Fibroblast of skin of left biceps (primary cell): ENCODE measurements around the gene DMTF1.
"Not testable (repeated sequence)": the region's sequence is repeated elsewhere in the genome, so short reads cannot be mapped to it uniquely, and the experiment has no call there.

Experiments used
- DNase-seq, 2 experiments: peaks; one replicate each; pipeline ENCODE4 v3.0.0-alpha.2; 2013; ENCODE audit warnings: low read depth in 2 of 2

DMTF1 gene

DNA sequence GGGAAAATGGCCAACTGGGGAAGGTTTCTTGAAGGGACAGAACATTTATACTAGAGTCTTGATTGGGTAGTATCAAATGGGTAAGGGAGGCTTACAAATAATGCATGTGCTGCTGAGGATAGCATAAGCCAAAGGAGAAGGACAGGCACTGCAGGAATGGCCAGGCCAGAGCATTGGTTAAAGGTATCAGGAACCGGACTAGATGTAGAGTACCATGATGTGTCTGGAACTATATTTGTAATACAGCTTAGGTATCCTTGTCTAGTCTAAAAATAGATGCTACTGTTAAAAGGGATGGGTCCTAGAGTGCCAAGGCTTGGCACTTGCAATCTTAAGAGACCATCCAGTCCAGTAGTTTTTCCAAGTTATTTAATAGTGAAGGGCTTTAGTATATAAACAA lies 47.0 kb downstream of the DMTF1 start:
- no peak for DNase-seq

DNA sequence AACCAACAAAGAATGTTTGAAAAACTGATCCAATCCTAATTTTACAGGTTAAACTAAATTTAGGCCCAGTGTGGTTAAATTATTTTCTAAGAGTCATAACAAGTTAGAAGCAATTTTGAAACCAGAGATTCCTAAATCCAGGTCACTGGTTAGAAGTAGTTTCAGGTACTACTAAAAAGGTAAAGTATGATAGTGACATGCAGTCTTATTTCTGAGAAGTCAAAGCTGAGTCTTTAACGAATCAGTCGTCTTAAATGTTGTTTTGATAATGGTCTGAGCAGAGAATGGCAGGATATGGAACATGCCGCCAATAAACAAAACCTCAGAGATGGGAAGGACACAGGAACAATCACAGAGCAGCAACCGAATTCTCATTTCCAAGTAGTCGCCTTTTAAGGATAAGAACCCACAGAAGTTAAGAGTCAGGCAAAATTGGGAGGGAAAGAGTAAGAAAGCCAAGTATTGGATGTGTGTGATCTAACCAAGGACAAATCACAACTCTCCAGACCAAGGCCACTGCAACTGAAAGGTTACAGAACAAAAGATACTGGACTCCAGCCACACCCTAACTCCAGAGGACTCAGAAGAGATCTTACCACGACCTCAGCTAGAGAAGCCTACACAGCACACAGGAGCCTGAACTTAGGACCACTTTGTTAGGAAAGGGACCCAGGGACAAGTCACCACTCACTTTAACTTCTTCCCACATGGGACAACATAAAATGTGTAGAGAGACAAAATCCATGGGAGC lies 47.6 kb downstream of the DMTF1 start:
- DNase-seq = no peak

DNA sequence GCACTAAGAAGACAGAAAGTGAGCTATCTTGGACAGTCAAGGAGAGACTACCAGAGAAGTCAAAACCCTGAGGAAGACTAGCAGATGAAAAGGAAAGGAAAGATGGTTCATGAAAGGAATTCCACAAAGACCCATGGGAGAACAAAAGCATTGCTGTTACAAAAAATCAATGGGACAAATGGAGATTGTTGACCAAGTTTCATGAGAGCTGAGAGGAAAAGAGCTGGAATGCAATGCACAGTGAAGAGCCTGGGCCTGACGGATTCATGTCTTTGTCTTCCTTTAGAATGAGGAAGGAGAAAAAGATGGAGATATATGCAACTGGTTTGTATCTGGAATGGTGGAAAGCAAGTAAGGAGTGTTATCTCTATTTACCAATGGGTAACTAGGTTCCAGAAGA lies 50.0 kb downstream of the DMTF1 start:
- no peak for DNase-seq

DNA sequence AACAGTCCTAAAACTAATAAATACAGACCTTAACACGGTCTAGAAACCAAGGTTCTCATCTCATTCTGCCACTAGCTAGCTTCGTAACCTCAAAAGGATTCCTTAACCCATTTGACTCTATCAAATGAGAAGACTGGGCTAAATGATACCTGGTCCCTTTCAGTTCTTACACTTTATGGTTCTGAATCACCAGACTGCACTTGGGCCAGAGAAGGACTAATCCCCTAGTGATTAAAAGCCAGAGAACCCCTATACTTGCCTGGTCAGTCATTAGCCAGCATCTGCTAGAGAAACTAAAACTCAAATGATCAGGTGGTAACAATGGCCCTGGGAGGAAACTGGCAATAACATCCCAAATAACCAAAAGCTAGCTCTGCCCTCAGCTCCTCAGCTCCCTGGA lies 50.5 kb downstream of the DMTF1 start:
- DNase-seq = no peak

DNA sequence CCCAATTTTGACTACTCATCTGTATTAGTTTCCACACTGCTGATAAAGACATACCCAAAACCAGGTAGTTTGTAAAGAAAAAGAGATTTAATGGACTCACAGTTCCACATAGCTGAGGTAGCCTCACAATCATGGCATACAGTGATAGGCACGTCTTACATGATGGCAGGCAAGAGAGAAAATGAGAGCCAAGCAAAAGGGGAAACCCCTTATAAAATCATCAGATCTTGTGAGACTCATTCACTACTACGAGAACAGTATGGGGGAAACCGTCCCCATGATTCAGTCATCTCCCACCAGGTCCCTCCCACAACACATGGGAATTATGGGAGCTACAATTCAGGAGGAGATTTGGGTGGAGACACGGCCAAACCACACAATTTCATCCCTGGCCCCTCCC lies 51.7 kb downstream of the DMTF1 start:
- not testable (repeated sequence) for DNase-seq

DNA sequence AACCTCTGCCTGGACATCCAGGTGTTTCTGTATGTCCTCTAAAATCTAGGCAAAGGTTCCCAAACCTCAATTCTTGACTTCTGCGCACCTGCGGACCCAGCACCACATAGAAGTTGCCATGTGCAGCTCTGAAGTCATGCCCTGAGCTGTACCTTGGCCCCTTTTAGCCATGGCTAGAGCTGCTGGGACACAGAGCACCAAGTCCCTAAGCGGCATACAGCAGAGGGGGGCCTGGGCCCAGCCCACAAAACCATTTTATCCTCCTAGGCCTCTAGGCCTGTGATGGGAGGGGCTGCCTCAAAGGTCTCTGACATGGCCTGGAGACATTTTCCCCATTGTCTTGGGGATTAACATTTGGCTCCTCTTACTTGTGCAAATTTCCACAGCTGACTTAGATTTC lies 52.7 kb downstream of the DMTF1 start:
- no peak for DNase-seq

DNA sequence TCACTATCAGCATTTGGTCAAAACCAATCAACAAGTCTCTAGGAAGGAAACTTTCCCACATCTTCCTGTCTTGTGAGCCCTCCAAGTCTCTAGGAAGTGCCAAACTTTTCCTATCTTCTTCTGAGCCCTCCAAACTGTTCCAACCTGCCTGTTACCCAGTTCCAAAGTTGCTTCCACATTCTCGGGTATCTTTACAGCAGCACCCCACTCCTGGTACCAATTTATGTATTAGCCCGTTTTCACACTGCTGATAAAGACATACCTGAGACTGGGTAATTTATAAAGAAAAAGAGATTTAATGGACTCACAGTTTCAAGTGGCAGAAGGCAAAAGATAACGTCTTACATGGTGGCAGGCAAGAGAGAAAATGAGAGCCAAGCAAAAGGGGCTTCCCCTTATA lies 53.4 kb downstream of the DMTF1 start:
- not testable (repeated sequence) for DNase-seq

DNA sequence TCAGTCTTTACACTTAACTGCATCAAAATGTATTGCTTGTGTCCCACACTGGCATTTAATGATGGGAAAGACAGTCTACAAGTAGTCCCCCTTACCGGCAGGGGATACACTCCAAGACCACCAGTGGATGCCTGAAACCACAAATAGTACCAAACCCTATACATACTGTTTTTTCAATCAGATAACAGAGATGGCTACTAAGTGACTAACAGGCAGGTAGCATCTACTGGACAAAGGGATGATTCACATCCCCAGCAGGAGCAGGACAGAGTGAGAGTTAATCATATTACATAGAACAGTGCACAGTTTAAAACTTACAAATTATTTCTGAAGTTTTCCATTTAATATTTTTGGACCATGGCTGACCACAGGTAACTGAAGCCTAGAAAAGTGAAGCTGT lies 54.1 kb downstream of the DMTF1 start:
- no peak for DNase-seq

DNA sequence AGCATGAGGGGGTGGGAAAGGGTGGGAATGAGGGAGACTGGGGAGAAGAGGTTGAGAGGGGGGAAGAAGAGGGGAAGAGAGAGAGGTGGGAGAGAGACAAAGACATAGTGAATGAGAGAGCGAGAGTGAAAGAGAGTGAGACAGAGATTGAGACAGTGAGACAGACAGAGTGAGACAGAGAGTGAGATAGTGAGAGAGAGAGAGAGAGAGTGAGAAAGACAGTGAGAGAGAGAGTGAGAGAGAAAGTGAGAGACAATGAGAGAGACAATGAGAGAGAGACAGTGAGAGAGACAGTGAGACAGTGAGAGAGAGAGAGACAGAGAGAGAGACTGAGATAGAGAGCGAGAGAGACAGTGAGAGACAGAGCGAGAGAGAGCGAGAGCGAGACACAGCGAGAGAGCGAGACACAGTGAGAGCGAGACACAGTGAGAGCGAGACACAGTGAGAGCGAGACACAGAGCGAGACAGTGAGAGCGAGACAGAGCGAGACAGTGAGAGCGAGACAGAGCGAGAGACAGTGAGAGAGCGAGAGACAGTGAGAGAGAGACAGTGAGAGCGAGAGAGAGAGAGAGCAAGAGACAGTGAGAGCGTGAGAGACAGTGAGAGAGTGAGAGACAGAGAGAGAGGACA lies 57.2 kb downstream of the DMTF1 start:
- DNase-seq = no peak

DNA sequence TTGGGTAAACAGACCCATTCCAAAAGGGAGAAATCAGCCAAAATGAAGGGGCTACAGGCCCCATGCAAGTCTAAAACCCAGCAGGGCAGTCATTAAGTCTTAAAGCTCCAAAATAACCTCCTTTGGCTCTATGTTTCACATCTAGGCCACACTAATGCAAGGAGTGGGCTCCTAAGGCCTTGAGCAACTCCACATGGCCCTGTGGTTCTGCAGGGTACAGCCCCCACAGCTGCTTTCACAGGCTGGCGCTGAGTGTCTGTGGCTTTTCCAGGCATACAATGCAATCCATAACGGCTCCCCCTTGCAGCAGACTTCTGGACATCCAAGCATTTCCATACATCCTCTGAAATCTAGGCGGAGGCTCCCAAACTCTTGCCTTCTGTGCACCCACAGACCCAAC lies 58.3 kb downstream of the DMTF1 start:
- no peak for DNase-seq

DNA sequence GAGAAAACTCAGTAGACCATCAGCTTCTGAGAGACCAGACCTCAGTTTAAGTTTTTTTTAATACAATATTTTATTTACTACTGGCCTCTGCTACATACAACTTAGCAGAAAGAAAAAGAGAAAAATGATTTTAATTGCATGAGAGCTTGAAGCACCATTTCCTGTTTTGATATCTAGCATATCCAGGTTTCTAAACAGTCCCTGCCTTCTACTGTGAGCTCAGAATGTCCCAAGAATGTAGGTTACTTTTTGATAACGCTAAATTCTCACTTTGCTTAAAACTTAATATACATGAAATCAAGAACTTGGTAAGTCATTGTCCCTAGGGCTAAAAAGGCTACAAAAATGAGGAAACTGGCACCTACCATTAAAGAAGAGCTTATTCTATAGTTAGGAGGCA lies 60.2 kb downstream of the DMTF1 start:
- DNase-seq = no peak

DNA sequence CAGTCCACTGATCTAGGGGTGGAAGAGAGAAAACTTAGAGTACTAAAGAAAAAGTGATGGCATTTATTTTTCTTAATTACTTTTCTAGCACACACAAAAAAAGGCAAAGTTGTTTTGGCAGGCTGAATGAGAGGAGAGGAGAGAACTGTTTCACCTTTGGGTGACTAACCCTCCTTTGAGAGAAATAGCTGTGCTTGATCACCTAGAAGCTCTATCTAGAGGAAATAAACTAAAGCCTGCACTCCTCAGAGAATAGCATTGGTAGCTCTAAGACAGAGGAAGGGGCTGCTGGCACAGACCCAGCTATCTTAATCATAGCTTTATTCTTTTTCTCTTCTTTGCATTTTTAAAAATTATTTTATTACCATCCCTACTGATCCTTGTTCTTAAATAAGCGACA lies 61.0 kb downstream of the DMTF1 start:
- no peak for DNase-seq

DNA sequence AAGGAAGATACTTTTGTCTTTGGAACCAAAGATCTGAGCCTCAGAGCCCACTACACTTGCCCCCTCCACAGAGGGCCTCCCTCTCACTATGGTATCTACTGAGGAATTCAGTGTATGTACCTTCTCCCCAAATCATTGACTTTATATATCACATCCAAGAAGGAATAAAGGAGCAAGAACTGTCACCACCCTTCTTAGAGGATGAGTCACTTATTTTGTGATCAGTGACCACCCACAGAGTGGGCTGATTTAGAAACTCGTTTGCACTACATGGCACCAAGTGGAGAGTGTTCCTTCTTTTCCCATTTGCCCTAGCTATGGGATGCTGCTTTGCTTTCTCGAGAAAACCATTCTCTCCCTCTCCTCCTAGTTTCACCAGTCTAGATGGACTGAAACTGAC lies 61.6 kb downstream of the DMTF1 start:
- no peak for DNase-seq

DNA sequence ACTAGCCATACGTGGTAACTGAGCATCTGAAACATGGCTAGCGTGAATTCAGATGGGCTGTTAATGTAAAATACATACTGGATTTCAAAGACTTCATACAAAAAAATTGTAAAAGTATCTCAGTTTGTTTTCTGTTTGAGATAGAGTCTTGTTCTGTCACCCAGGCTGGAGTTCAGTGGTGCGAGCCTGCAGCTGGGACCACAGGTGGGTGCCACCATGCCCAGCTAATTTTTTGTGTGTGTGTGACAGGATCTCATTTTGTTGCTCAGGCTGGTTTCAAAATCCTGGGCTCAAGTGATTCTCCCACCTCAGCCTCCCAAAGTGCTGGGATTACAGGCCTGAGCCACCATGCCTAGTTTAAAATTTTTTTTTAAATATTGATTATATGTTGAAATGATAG lies 62.8 kb downstream of the DMTF1 start:
- no peak for DNase-seq

DNA sequence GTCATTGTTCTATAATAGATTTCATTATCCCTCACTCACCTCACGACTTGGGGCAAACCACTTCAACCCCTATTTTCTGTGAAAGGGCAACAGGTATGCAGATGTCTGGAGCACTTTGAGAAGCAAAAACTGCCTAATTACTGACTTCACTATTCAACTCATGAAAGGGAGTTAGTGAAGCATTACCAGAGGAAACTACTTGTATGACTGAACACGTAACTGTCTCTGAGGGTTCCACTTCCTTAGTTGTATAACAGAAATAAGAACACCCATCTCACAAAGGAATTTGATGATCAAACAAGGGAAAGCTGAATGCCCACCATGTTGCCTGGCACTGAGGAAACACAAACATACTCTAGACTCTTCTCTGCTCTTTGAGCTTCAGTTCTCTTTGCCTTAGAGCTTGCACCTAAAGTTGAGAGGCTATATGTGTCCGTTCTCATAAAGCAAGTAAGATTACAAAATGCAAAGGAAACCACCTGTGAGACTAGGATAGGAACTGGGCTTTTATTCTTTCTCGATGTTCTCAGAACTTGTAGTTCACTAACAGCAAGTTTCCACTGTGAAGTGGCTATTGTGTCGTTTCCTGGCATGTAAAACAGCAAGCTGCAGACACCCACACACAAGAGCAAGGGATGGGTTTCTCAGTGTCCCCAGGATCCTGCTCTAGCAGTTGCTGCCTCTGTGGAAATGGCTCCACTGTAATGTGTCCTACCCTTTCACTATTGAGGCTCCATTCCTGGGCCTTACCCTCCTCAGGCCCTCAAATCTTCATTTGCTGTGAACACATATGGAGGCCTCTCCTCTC lies 64.7 kb downstream of the DMTF1 start:
- no peak for DNase-seq

DNA sequence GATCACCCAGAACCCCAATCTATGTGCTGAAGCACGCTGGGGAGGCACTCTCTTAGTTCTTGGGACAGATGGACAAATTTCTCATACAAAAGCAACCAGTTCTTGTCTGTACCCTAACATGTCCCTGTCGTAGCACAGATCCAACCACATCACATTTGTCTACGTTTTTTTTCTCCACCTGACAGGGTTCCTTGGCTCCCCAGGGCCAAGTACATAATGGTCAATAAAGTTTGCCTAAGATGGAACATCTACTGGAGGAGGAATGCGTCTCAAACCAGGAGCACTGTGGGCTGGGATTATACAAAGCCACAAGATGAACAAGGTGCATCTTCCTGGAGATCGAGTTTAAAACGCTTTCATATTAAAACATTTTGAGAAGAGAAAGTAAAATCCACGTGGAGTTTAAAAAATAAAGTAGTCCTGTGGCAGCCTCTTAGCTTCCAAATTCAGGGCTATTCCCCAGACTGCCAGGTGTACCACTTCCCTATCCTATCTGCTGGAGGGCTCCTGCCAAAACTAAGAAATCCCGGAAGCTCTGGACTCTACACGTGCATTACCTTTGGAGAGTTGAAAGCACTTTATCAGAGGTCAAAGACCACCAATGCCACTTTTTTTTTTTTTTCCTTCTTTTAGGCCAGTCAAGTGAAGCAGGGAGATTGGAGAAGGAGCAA lies 65.9 kb downstream of the DMTF1 start:
- no peak for DNase-seq

DNA sequence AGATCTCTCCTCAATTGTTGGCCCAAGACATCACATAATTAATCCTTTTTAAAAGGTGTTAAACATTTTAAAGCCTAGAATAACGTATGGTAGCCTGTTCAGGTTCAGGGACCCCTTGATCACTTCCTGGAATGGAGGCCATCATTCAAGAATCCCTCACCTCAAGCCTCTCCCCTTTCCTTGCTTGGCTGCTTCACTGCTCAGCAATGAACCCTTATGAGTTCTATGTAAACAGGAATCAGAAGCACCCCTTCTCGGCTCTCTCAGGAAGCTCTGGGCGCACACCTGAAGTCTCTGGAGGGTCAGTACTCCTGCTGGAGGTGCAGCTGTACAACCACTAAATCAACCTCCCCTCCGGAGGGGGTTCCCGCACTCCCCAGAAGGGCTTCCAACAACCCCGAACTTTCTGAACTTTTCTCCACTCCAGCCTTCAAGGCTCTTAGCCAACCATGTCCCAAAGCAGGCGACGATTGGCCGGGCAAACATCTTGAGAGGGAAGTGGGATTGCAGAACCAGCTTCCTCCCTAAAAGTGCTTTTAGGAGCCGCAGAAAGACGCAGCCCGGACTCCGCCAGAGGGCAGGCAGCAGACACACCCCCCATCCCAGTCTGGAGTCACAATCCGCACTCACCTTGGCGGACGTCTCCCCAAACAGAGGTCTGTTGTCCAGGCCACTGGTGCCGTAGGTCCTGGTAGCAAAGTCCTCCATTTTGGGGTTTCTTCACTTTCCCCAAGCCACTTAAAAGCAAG lies 66.7 kb downstream of the DMTF1 start:
- DNase-seq = no peak

DNA sequence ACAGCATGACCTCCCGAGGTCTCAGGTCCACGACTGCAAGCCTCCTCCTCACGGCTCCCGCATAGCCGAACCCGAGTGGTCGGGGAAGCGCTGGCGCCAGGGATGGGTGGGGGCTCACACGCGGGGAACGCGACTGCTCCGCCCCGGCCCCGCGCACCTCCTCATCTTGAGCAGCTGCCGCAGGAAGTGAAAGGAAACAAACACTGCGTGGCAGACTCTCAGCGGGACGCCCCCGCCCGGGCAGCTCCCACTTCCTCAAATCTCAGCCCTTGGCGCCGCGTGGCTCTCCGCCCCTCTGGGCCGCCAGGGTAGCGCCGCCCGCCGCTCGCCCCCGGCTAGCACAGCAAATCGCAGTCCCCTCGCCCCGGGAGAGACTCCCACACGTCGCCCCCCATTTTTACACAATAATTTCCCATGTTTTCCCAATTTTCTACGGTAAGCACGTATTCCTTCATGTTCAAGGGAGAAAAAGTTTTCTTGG lies 67.3 kb downstream of the DMTF1 start, which contains the start of gene TMEM243:
Gene TMEM243 (minus strand): TSS at position 188 of the 481 bp plus-strand sequence. CDS start 229 bp downstream, outside the sequence.
- DNase-seq = no peak

DNA sequence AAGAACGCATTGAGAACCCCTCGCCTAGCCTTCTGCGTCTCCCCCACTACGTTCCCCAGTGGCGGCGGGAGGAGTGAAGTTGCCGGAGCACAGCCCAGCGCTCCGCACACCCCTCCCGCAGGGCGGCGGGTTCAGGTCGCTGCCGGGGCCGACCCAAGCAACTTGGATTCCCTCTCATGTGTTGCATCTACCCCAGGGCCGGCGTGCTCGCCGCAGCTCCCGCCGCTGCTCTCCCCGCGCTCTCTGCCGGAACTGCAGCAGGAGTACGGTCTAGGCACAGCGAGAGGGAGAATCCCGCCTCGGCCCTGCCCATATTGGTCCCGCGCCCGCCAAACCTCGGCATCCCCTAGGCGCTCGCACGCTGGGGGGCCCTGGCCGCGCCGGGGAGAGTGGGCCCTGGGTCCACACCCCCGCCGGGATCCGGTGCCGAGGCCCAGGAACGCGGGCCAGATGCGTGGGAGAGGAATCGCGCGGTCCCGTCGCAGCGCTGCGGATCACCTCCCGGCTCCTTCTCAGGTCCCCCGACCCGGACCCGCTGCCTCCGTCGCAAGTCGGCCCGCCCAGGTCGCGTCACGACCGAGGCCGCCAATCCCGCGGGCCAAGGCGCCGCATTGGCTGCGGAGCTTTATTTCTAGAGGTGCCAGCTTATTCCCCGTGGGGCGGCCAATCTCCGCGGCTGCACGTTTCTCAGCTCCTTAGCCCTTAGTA lies 67.9 kb downstream of the DMTF1 start:
- DNase-seq = no peak

DNA sequence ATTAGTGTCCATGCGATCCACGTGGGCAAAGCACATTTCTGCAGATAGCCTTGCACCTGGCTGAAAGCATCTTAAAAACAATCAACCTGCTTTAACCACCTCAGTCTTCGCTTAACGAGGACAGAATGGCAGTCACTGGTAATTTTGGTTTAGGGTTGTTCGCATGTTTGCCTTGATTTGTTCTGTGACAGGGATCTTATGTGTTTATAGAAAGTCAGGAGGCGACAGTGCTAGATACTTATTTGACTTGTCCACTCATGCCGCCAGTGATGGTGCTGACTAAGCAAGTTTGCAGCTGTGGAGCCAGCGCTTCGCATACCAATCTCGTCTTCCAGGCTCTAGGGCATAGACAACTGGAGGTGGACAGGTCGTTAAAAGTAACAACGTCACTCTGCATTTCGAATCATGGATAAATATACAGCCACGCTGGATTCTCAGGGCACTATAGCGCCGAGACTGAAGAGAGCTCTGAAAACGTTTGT lies 68.5 kb downstream of the DMTF1 start:
- no peak for DNase-seq

DNA sequence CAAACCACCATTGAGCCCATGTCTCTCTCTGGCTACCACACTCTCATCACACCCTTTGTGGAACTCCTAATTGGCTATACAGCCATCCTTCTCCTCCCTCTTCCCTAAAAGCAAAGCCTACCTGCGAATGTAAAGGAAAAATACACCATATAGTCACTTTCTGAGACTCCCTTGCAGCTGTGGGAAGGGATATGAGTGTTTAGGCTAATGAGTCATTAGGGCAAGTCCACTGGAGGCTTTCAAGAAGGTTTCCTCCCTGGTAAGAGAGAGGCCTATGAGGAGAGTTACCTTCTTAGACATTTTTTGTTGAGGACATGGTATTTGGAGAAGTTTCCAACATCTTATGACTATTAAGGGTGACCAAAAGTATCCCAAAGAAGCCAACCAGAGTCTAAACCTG lies 71.4 kb downstream of the DMTF1 start:
- no peak for DNase-seq
